ENCODE results near the gene SELENOO.

Gene SELENOO

GRCh38 chr22:50173311-50173982 lies 27.4 kb upstream of the SELENOO start:
- FAIRE-seq, result no peak

DNA sequence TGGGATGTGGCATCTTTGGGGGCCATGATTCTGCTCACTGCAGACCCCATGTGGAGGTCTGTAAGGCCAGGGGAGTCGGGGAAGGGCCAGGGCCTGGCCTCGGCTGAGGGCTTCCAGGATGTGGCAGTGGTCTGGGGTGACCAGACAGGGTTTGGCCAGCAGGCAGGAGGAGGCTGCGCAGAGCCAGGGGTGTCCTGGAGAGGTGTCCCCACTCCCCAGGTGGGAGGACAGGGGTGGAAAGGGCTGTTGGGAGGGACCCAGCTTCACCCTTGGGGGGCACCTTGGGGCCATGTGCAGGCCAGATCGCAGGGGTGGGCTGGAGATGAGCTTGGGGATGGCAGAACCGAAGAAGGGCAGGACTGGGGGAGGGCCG lies 26.8 kb upstream of the SELENOO start:
- no peak for FAIRE-seq

DNA sequence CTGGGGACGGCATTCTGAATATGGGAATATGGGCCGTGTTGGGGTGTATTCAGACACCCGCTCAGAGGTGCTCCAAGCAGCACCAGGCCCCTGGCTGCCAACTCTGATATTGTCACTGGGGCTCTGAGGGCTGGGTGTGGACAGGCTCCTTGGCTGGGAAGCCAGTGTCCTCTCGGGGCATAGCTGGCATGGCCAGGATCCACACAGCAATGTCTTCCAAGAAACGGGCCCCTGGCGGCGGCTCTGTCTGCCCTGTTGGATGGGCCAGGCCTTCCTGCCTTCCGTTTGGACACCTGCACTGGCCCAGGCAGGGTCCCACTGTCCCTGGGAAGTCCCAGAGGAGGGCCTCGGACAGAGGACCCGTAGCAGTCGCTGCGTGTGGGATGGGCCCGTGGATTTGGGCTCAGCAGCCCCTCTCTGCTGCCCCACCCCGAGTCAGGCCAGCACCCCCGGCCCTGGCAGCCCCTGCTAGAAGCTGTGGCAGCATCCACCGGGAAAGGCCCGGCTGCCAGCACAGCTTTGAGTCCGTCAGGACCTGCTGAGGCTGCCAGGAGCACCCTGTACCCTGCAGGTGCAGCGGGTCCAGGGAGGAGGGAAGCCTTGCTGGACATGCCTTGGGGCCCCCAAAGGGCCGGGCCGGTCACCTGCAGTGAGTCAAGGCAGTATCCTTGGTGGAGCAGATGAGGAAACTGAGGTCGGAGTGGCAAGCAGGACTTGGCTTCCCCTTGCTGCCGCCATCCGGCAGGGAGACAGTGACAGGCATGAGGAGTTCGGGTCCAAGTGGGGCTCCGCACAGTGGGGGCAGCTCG lies 26.2 kb upstream of the SELENOO start:
- no peak for FAIRE-seq

DNA sequence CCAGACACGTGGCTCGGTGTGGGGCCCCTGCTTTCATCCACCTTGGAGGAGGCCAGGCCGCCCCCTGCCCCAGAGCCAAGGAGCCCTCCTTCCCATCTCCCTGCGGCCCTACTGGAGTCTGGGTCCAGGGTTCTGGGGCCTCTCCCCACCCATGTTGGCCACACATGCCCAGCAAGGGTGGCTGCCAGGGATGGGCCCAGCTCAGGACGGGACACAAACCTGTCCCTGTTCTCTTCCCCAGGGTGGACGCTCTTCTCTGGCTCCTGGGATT lies 25.7 kb upstream of the SELENOO start:
- FAIRE-seq, result no peak

GRCh38 chr22:50175921-50176849 lies 24.6 kb upstream of the SELENOO start:
- FAIRE-seq, result no peak

GRCh38 chr22:50176850-50177536 lies 23.8 kb upstream of the SELENOO start:
- FAIRE-seq, result no peak

DNA sequence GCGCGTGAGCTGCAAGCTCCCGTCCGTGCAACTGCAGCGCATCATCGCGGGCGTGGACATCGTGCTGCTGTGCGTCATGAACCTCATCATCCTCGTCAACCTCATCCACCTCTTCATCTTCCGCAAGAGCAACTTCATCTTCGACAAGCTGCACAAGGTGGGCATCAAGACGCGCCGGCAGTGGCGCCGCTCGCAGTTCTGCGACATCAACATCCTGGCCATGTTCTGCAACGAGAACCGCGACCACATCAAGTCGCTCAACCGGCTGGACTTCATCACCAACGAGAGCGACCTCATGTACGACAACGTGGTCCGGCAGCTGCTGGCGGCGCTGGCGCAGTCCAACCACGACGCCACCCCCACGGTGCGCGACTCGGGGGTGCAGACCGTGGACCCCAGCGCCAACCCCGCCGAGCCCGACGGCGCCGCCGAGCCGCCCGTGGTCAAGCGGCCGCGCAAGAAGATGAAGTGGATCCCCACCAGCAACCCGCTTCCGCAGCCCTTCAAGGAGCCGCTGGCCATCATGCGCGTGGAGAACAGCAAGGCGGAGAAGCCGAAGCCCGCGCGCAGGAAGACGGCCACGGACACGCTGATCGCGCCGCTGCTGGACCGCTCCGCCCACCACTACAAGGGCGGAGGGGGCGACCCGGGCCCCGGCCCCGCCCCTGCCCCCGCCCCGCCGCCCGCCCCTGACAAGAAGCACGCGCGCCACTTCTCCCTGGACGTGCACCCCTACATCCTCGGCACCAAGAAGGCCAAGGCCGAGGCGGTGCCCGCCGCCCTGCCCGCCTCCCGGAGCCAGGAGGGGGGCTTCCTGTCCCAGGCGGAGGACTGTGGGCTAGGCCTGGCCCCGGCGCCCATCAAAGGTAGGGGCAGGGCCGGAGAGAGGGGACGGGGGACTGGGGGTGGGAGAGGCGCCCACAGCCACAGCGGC lies 23.0 kb upstream of the SELENOO start:
- no peak for FAIRE-seq

- FAIRE-seq, result no peak
These were observed 22.3 kb upstream of the SELENOO start for GRCh38 chr22:50178471-50178864.

GRCh38 chr22:50178871-50179869 lies 21.6 kb upstream of the SELENOO start:
- FAIRE-seq, result no peak

GRCh38 chr22:50179937-50180726 lies 20.7 kb upstream of the SELENOO start:
- no peak for FAIRE-seq

- FAIRE-seq, result no peak
These were observed 19.9 kb upstream of the SELENOO start for GRCh38 chr22:50180727-50181521.

GRCh38 chr22:50182176-50183081 lies 18.4 kb upstream of the SELENOO start:
- no peak for FAIRE-seq

DNA sequence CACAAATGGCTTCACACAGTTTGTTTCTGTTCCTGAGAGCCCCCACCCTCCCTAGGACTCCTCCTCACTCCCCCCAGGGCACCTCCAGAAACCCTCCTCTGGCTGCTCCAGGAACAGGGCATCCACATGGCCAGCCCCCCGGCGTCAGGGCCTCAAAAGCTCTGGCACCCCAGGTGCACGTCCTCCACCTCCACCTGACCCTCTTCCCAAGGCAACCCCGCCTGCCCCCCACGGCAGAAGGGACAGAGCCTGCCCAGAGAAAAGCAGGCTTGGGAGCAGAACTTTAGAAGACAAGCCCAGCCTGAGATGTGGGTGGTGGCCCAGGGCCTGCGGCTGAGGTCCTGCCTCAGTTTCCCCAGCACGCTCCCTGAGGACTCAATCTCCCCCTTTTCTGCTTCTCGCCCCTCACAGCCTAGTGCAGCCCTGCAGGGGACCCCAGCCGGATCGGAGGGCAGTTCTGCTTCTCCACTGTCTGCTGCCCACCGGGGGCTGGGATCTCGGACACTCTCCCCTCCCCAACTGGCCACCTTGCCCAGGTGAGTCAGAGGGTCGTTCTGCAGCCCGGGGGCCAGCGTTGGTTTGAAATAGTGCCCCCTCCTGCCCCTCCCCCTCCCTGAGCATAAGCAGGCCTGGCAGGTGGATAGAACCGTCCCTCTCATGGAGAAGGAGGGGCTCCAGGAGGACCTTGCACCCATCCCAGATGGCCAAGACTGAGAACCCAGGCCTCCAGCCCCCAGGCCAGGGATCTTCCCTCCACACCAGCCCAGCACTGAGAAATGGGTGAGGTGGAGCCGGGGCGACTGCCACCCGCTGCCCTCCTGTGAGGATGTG lies 17.5 kb upstream of the SELENOO start:
- FAIRE-seq, result no peak

DNA sequence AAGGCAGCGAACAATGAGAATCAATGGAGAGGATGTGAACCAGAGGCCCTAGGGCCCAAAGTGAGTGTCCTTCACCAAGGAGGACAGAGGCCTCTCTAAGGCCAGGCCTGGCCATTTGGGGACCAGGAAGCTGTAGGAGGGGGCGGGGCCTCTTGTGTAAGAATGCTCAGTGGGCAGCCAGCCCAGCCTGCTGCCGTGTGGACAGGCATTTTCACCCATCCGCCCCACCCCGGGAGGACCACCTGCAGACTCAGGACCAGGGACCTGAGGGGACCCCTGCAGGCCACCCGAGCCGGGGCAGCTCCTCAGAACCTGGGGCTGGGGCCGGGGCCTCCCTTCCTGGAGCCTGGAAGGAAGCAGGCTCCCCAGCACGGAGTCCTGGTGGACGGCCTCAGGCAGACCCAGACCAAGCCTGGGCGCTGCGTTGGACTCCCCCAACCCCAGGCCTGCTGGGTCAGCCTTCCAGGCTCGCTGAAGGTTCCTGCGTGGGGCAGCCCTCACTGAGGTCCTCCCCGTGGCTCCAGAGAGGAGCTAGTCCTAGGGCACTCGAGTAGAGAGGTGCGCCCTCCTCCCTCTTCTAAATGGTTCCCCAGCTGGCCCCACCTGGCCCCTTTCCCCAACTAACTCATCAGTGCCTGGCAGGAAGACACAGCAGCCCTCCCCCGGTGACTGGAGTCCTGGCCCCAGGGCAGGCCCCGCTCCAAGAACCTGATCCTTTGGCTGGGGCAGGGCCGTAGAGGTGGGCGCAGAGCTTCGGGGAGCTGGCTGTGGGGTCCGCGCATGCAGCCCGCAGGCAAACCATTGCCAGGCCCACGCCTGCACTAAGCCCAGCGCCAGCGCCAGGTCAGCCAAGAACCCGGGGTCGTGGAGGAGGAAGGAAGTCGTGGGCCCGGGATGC lies 16.6 kb upstream of the SELENOO start:
- no peak for FAIRE-seq

- FAIRE-seq, result no peak
These were observed 15.9 kb upstream of the SELENOO start for GRCh38 chr22:50184902-50185374.

Data from endometrium (tissue), 2 donors.